CD4-positive, alpha-beta T cell treated with Interleukin-12 subunit alpha and Interleukin-12 subunit beta, for 1 hour (primary cell): ENCODE measurements around the gene PPM1F.

ENCODE experiments used
- DNase-seq: peaks from one replicate; pipeline ENCODE4 v3.0.0-alpha.2; 2020

Gene PPM1F

GRCh38 chr22:21975273-21975672, 22.6 kb upstream of the PPM1F start:
- no peak for DNase-seq

- no peak for DNase-seq
Observed at GRCh38 chr22:21974058-21974649, 21.5 kb upstream of the PPM1F start.

- DNase-seq, result no peak
Observed at GRCh38 chr22:21972806-21973205, 20.2 kb upstream of the PPM1F start.

- peak; percentile 53 for DNase-seq
Observed at GRCh38 chr22:21972293-21972779, 19.7 kb upstream of the PPM1F start.

- DNase-seq, result no peak
Observed at GRCh38 chr22:21971858-21972275, 19.2 kb upstream of the PPM1F start.

GRCh38 chr22:21970800-21971617, 18.4 kb upstream of the PPM1F start:
- DNase-seq, result no peak

- no peak for DNase-seq
Observed at GRCh38 chr22:21970037-21970799, 17.6 kb upstream of the PPM1F start.

GRCh38 chr22:21968452-21969129, 15.9 kb upstream of the PPM1F start:
- DNase-seq, result no peak

- DNase-seq, result no peak
Observed at GRCh38 chr22:21967693-21968271, 15.1 kb upstream of the PPM1F start.

GRCh38 chr22:21966643-21967516, 14.2 kb upstream of the PPM1F start:
- DNase-seq, result no peak

GRCh38 chr22:21965762-21966288, 13.2 kb upstream of the PPM1F start:
- no peak for DNase-seq

GRCh38 chr22:21964918-21965484, 12.4 kb upstream of the PPM1F start:
- no peak for DNase-seq

- no peak for DNase-seq
Observed at GRCh38 chr22:21964234-21964633, 11.6 kb upstream of the PPM1F start.

- DNase-seq, result no peak
Observed at GRCh38 chr22:21963790-21964211, 11.2 kb upstream of the PPM1F start.

- DNase-seq, result no peak
Observed at GRCh38 chr22:21963286-21963685, 10.6 kb upstream of the PPM1F start.

GRCh38 chr22:21962655-21962949, 10.0 kb upstream of the PPM1F start:
- DNase-seq, result no peak

GRCh38 chr22:21961886-21962654, 9.4 kb upstream of the PPM1F start:
- no peak for DNase-seq

GRCh38 chr22:21961127-21961867, 8.6 kb upstream of the PPM1F start:
- DNase-seq, result no peak
